ENCODE data around the gene KCTD17. TPM values are rescaled to one million over a fixed set of nuclear protein-coding genes. Genes with fewer than 3 reads are reported as not detected.
"Not testable (repeated sequence)": the region's sequence is repeated elsewhere in the genome, so short reads cannot be mapped to it uniquely, and the experiment has no call there.

KCTD17 gene
- total RNA-seq, 2 donors from 2014 or later = 27.9 to 30.1 TPM

DNA sequence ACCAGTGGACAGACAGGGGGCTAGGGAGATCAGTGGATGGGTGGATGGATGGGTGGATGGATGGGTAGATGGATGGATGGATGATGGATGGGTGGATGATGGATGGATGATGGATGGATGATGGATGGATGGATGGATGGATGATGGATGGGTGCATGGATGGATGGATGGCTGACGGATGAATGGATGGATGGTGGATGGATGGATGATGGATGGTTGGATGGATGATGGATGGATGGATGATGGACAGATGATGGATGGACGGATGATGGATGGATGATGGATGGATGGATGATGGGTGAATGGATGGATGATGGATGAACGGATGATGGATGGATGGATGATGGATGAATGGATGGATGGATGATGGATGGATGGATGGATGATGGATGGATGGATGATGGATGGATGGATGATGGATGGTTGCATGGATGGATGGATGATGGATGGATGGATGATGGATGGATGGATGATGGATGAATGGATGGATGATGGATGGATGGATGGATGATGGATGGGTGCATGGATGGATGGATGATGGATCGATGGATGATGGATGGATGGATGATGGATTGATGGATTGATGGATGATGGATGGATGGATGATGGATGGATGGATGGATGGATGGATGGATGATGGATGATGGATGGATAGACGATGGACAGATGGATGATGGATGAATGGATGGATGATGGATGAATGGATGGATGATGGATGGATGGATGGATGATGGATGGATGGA lies 20.5 kb downstream of the KCTD17 start:
- H3K4me3 Mint-ChIP-seq; H3K4me1 Mint-ChIP-seq (ENCODE audit: low read depth); H3K36me3 Mint-ChIP-seq (ENCODE audit: insufficient read depth in 2 of 2); DNase-seq; ATAC-seq (replicated peaks in 1 of 2); H3K27ac Mint-ChIP-seq; H3K9me3 Mint-ChIP-seq: not testable (repeated sequence)
- H3K27me3 Mint-ChIP-seq (ENCODE audit: low read depth) = peaks cover 32% of the 10 kb centered on the region

- Mint-ChIP-seq H3K27ac (no peak overlapping the region), H3K27me3 (ENCODE audit: low read depth) (peaks cover 32% of the 10 kb centered on the region), H3K9me3 (no peaks in the 10 kb centered on the region), H3K4me1 (ENCODE audit: low read depth) (peaks cover 12% of the 10 kb centered on the region), H3K36me3 (ENCODE audit: insufficient read depth in 2 of 2) (peaks cover 0 to 1% of the 10 kb centered on the region in 2 donors), H3K4me3 (no peak overlapping the region)
- no peak for ATAC-seq (replicated peaks in 1 of 2)
- DNase-seq = no peak
Measured at GRCh38 chr22:37072673-37073072, 21.1 kb downstream of the KCTD17 start.

GRCh38 chr22:37074537-37074936 lies 23.0 kb downstream of the KCTD17 start:
- Mint-ChIP-seq H3K27ac (no peak overlapping the region), H3K4me1 (ENCODE audit: low read depth) (peaks cover 31% of the 10 kb centered on the region), H3K4me3 (no peak overlapping the region), H3K27me3 (ENCODE audit: low read depth) (peaks cover 22% of the 10 kb centered on the region), H3K9me3 (no peaks in the 10 kb centered on the region), H3K36me3 (ENCODE audit: insufficient read depth in 2 of 2) (peaks cover 0 to 1% of the 10 kb centered on the region in 2 donors)
- DNase-seq = no peak
- ATAC-seq (replicated peaks in 1 of 2) = no peak

- peaks cover 16% of the 10 kb centered on the region for H3K27me3 Mint-ChIP-seq (ENCODE audit: low read depth)
Measured at GRCh38 chr22:37075046-37075445, 23.5 kb downstream of the KCTD17 start.

GRCh38 chr22:37075822-37076433 lies 24.4 kb downstream of the KCTD17 start:
- Mint-ChIP-seq H3K4me3 (no peak overlapping the region), H3K4me1 (ENCODE audit: low read depth) (peaks cover 45% of the 10 kb centered on the region), H3K36me3 (ENCODE audit: insufficient read depth in 2 of 2) (no peaks in the 10 kb centered on the region), H3K27ac (no peak overlapping the region), H3K27me3 (ENCODE audit: low read depth) (peaks cover 11% of the 10 kb centered on the region), H3K9me3 (no peaks in the 10 kb centered on the region)
- no peak for DNase-seq
- no peak for ATAC-seq (replicated peaks in 1 of 2)

More at GRCh38 chr22:37075046-37075445, 23.5 kb downstream of the KCTD17 start:
- ATAC-seq (replicated peaks in 1 of 2) = no peak
- H3K4me1 Mint-ChIP-seq (ENCODE audit: low read depth) = peaks cover 36% of the 10 kb centered on the region
- peaks cover 0 to 1% of the 10 kb centered on the region in 2 donors for H3K36me3 Mint-ChIP-seq (ENCODE audit: insufficient read depth in 2 of 2)
- H3K9me3 Mint-ChIP-seq = no peaks in the 10 kb centered on the region
- no peak overlapping the region for H3K27ac Mint-ChIP-seq
- no peak overlapping the region for H3K4me3 Mint-ChIP-seq
- no peak for DNase-seq

DNA sequence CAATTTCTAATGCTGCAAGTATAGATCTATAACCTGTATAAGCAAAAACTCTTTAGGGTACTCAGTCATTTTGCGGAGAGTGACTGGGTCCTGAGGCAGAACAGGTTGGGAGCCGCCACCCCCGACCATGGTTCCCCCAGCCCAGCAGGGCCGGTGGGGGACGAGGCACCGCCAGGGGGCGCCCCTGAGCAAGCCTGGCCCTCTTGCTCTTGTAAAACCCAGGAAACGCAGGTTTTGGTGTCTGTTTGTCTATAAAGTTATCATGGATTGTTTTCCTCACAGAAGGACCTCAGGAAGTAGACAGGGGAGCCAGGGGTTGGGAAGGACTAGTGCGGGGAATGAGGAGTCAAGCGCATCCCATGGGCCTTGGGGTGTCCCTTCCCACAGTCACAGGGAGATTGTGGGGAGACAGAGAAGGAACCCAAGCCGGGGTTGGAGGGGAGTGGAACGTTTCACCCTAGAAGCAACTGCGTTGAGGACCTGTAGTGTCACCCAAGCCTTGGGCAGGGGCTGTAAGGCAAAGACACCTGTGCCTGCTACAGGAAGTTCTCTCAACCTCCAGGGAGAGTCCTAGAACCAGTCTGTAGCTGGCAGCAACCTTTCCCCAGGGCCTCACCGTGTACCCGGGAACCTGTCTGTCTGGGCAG lies 26.4 kb downstream of the KCTD17 start:
- peaks cover 11% of the 10 kb centered on the region for H3K27me3 Mint-ChIP-seq (ENCODE audit: low read depth)
- H3K9me3 Mint-ChIP-seq = no peaks in the 10 kb centered on the region
- H3K36me3 Mint-ChIP-seq (ENCODE audit: insufficient read depth in 2 of 2) = peaks cover 0 to 2% of the 10 kb centered on the region in 2 donors
- peak; percentile 88 to 95 for DNase-seq
- peak overlapping the region; percentile 79 to 85 for H3K4me3 Mint-ChIP-seq
- peak overlapping the region; percentile 100 for H3K27ac Mint-ChIP-seq
- ATAC-seq (replicated peaks in 1 of 2) = peak; percentile 23 to 36
- H3K4me1 Mint-ChIP-seq (ENCODE audit: low read depth) = peaks cover 65% of the 10 kb centered on the region

GRCh38 chr22:37079158-37079557 lies 27.6 kb downstream of the KCTD17 start:
- peaks cover 2 to 5% of the 10 kb centered on the region in 2 donors for H3K36me3 Mint-ChIP-seq (ENCODE audit: insufficient read depth in 2 of 2)
- H3K9me3 Mint-ChIP-seq = no peaks in the 10 kb centered on the region
- H3K27me3 Mint-ChIP-seq (ENCODE audit: low read depth) = peaks cover 11% of the 10 kb centered on the region
- H3K4me1 Mint-ChIP-seq (ENCODE audit: low read depth) = peaks cover 76% of the 10 kb centered on the region
- H3K27ac Mint-ChIP-seq = peak overlapping the region; percentile 100
- ATAC-seq (replicated peaks in 1 of 2) (peak in 1 of 2 donors; percentile 7), DNase-seq (no peak)
- peak overlapping the region; percentile 79 to 85 for H3K4me3 Mint-ChIP-seq

- no peaks in the 10 kb centered on the region for H3K9me3 Mint-ChIP-seq
- peaks cover 2 to 5% of the 10 kb centered on the region in 2 donors for H3K36me3 Mint-ChIP-seq (ENCODE audit: insufficient read depth in 2 of 2)
- peaks cover 80% of the 10 kb centered on the region for H3K4me1 Mint-ChIP-seq (ENCODE audit: low read depth)
- peak overlapping the region; percentile 100 for H3K27ac Mint-ChIP-seq
- peaks cover 11% of the 10 kb centered on the region for H3K27me3 Mint-ChIP-seq (ENCODE audit: low read depth)
- ATAC-seq (replicated peaks in 1 of 2) (peak; percentile 72 to 78), DNase-seq (peak; percentile 80 to 86)
- peak overlapping the region; percentile 79 to 85 for H3K4me3 Mint-ChIP-seq
Measured at GRCh38 chr22:37079668-37080171, 28.2 kb downstream of the KCTD17 start.

GRCh38 chr22:37080438-37080837 lies 28.9 kb downstream of the KCTD17 start:
- H3K4me3 Mint-ChIP-seq = peak overlapping the region; percentile 79 to 85
- H3K9me3 Mint-ChIP-seq = no peaks in the 10 kb centered on the region
- DNase-seq (peak; percentile 32 to 42), ATAC-seq (replicated peaks in 1 of 2) (peak; percentile 10 to 17)
- peaks cover 10% of the 10 kb centered on the region for H3K27me3 Mint-ChIP-seq (ENCODE audit: low read depth)
- peaks cover 80% of the 10 kb centered on the region for H3K4me1 Mint-ChIP-seq (ENCODE audit: low read depth)
- peaks cover 2 to 5% of the 10 kb centered on the region in 2 donors for H3K36me3 Mint-ChIP-seq (ENCODE audit: insufficient read depth in 2 of 2)
- peak overlapping the region; percentile 100 for H3K27ac Mint-ChIP-seq

- DNase-seq = no peak
- Mint-ChIP-seq H3K9me3 (no peaks in the 10 kb centered on the region), H3K27me3 (ENCODE audit: low read depth) (peaks cover 6% of the 10 kb centered on the region), H3K4me3 (peak overlapping the region; percentile 79 to 85), H3K36me3 (ENCODE audit: insufficient read depth in 2 of 2) (peaks cover 2 to 5% of the 10 kb centered on the region in 2 donors), H3K27ac (peak overlapping the region; percentile 100), H3K4me1 (ENCODE audit: low read depth) (peaks cover 77% of the 10 kb centered on the region)
- no peak for ATAC-seq (replicated peaks in 1 of 2)
Measured at GRCh38 chr22:37080838-37081237, 29.3 kb downstream of the KCTD17 start.

- peaks cover 2 to 5% of the 10 kb centered on the region in 2 donors for H3K36me3 Mint-ChIP-seq (ENCODE audit: insufficient read depth in 2 of 2)
- peaks cover 70% of the 10 kb centered on the region for H3K4me1 Mint-ChIP-seq (ENCODE audit: low read depth)
- peak overlapping the region; percentile 61 to 71 for H3K4me3 Mint-ChIP-seq
- no peaks in the 10 kb centered on the region for H3K9me3 Mint-ChIP-seq
- peak overlapping the region; percentile 100 for H3K27ac Mint-ChIP-seq
- ATAC-seq (replicated peaks in 1 of 2) = peak; percentile 48
- H3K27me3 Mint-ChIP-seq (ENCODE audit: low read depth) = no peaks in the 10 kb centered on the region
- DNase-seq = peak; percentile 60 to 67
Measured at GRCh38 chr22:37082251-37082873, 30.8 kb downstream of the KCTD17 start.

- ATAC-seq (replicated peaks in 1 of 2) = no peak
- H3K36me3 Mint-ChIP-seq (ENCODE audit: insufficient read depth in 2 of 2) = peaks cover 2 to 5% of the 10 kb centered on the region in 2 donors
- peaks cover 68% of the 10 kb centered on the region for H3K4me1 Mint-ChIP-seq (ENCODE audit: low read depth)
- H3K27ac Mint-ChIP-seq = peak overlapping the region; percentile 100
- DNase-seq = no peak
- no peaks in the 10 kb centered on the region for H3K9me3 Mint-ChIP-seq
- peak overlapping the region; percentile 25 to 50 for H3K4me3 Mint-ChIP-seq
- no peaks in the 10 kb centered on the region for H3K27me3 Mint-ChIP-seq (ENCODE audit: low read depth)
Measured at GRCh38 chr22:37083914-37084313, 32.4 kb downstream of the KCTD17 start.
